Lung microvascular endothelial cell (primary cell): Measurements from ENCODE around the gene DNAJC5. TPM values are rescaled to one million over a fixed set of nuclear protein-coding genes. Genes with fewer than 3 reads are reported as not detected.
"Not testable (repeated sequence)": the region's sequence is repeated elsewhere in the genome, so short reads cannot be mapped to it uniquely, and the experiment has no call there.

Experiments
- DNase-seq, 2 donors: peaks; one replicate each; pipeline versions ENCODE4 v3.0.0 to v3.0.0-alpha.2; 2010; ENCODE audit warnings: low read depth in 2 of 2
- total RNA-seq: library from RNA; depleted of rRNA; stranded (reverse); fragments of >200 nt; gene quantifications from 2 replicates; pipeline ENCODE4 v1.2.1, GENCODE V29; 2014

The DNAJC5 gene
- total RNA-seq, 1 donor from 2014 or later, result 68.5 TPM

- peak in 1 of 2 donors; percentile 0 for DNase-seq
Measured at GRCh38 chr20:63967330-63968135, 72.6 kb downstream of the DNAJC5 start.

- no peak for DNase-seq
Measured at GRCh38 chr20:63968136-63968927, 73.4 kb downstream of the DNAJC5 start.

- DNase-seq, result peak; percentile 8 to 13
Measured at GRCh38 chr20:63968928-63969760, 74.2 kb downstream of the DNAJC5 start.

GRCh38 chr20:63969838-63970713 lies 75.2 kb downstream of the DNAJC5 start, which contains the start of gene ZNF512B:
ZNF512B (minus strand) TSS chr20:63969930; CDS start chr20:63967950, 1,980 bp downstream.
- DNase-seq, result peak; percentile 59 to 76

- DNase-seq, result no peak
Measured at GRCh38 chr20:63970714-63971431, 75.9 kb downstream of the DNAJC5 start.

- not testable (repeated sequence) for DNase-seq
Measured at GRCh38 chr20:63971960-63972311, 77.0 kb downstream of the DNAJC5 start.

- DNase-seq, result peak; percentile 81 to 83
Measured at GRCh38 chr20:63972312-63973159, 77.6 kb downstream of the DNAJC5 start.

GRCh38 chr20:63973160-63973479 lies 78.2 kb downstream of the DNAJC5 start:
- no peak for DNase-seq

GRCh38 chr20:63973636-63974401 lies 78.9 kb downstream of the DNAJC5 start:
- peak; percentile 87 to 92 for DNase-seq

- DNase-seq, result no peak
Measured at GRCh38 chr20:63974402-63975200, 79.7 kb downstream of the DNAJC5 start.

GRCh38 chr20:63976511-63976910 lies 81.6 kb downstream of the DNAJC5 start:
- DNase-seq, result not testable (repeated sequence)

- DNase-seq, result no peak
Measured at GRCh38 chr20:63976980-63977738, 82.2 kb downstream of the DNAJC5 start.

GRCh38 chr20:63977739-63978276 lies 82.9 kb downstream of the DNAJC5 start:
- peak in 1 of 2 donors; percentile 76 for DNase-seq

- peak; percentile 46 to 62 for DNase-seq
Measured at GRCh38 chr20:63978319-63979228, 83.6 kb downstream of the DNAJC5 start.

GRCh38 chr20:63979229-63979556 lies 84.3 kb downstream of the DNAJC5 start:
- DNase-seq, result no peak
